Gastroesophageal sphincter (tissue), 4 donors: ENCODE measurements around the gene KLHL29. TPM values are rescaled to one million over a fixed set of nuclear protein-coding genes. Genes with fewer than 3 reads are reported as not detected.
"Not testable (repeated sequence)": the region's sequence is repeated elsewhere in the genome, so short reads cannot be mapped to it uniquely, and the experiment has no call there.

Experiments used
- ATAC-seq: fragments of 150-250 bp; one replicate; pipeline ENCODE4 v1.9.1; 2016; ENCODE audit warnings: mild to moderate bottlenecking, moderate library complexity
- H3K27ac ChIP-seq, 4 donors: fragments of 200-600 bp; sonication (generic) in 3 of 4; 1 replicate in 3 of 4; 2 replicates in 1 of 4; pipeline ENCODE4 v1.5.1; 2016 to 2019
- H3K27me3 ChIP-seq: fragments of 200-600 bp; sonication (generic); one replicate; pipeline ENCODE4 v1.5.1; 2019
- H3K36me3 ChIP-seq, 2 donors: fragments of 200-600 bp; sonication (generic); one replicate each; pipeline ENCODE4 v1.5.1; 2019; ENCODE audit warnings: control low read depth in 1 of 2
- H3K4me1 ChIP-seq, 3 donors: fragments of 200-600 bp; sonication (generic); 1 replicate in 2 of 3; 2 replicates in 1 of 3; pipeline ENCODE4 v1.5.1; 2016 to 2019; ENCODE audit warnings: control low read depth in 2 of 3
- H3K4me3 ChIP-seq, 2 donors: fragments of 200-600 bp; sonication (generic); one replicate each; pipeline ENCODE4 v1.5.1; 2019; ENCODE audit warnings: mild to moderate bottlenecking in 1 of 2, moderate library complexity in 1 of 2
- H3K9me3 ChIP-seq, 3 donors: fragments of 200-600 bp; sonication (generic); one replicate each; pipeline ENCODE4 v1.5.1; 2017 to 2019; ENCODE audit warnings: control low read depth in 2 of 3
- EP300 ChIP-seq: sonication (generic); formaldehyde crosslinking; IDR thresholded peaks from one replicate; pipeline ENCODE4 v1.6.1; 2017; ENCODE audit warnings: antibody characterized with exemption, mild to moderate bottlenecking
- POLR2A ChIP-seq, 2 donors: fragments of 450-650 bp; IDR thresholded peaks; one replicate each; pipeline ENCODE4 v1.6.1; 2017; ENCODE audit warnings: antibody characterized with exemption in 2 of 2, mild to moderate bottlenecking in 2 of 2, moderate library complexity in 1 of 2
- POLR2AphosphoS5 ChIP-seq: sonication (generic); formaldehyde crosslinking; IDR thresholded peaks from one replicate; pipeline ENCODE4 v1.6.1; 2017; ENCODE audit warnings: antibody characterized with exemption
- WGBS, 2 donors: methylation state at CpG; one replicate each; pipeline ENCODE4 v1.1.5; 2018; ENCODE audit warnings: low coverage in 1 of 2; 5-methylcytosine and 5-hydroxymethylcytosine counted together
- total RNA-seq, 4 donors: library from RNA; depleted of rRNA; stranded (reverse); fragments of >200 nt; gene quantifications; one replicate each; pipeline ENCODE4 v1.1.0, GENCODE V29; 2016
- TF ChIP-seq, protein P1 (sequence below), 4 experiments: fragments of 200-600 bp in 2 of 4; fragments of 450-650 bp in 2 of 4; sonication (generic) in 1 of 4; IDR thresholded peaks; one replicate each; pipeline ENCODE4 v1.5.1; 2017 to 2019; ENCODE audit warnings: antibody characterized with exemption in 4 of 4, mild to moderate bottlenecking in 2 of 4, moderate library complexity in 2 of 4

Gene KLHL29
- total RNA-seq, 4 donors from 2014 or later: 15.2 to 31.5 (median 24.2) TPM

DNA sequence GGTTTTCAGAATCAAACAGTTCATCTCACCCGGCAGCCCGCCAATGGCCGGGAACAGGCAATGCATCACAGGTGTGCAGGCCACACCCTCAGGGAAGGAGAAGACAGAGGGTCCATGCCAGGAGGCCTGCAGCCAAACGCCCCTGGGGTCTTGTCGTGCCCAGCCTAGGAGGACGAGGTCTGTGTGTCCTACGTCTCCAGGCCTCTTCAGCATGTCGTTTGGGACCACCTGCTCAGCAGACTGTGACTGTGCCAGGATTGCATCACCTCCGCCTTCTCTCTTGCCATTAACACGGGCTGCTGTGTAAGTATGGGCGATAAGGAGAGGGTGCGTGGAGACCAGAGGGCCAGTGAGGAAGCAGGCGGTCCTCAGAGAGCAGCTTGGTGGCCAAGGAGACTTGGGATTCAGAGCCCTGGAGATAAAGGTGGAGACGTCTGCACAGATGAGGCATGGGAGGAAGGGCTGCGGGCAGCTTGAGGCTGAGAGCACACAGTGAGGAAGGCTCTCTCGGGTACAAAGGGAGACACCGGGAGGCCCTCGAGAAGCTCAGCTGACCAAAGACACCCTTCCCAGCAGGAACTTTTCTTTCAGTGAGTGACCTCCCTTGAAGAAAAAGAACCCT is 37.4 kb upstream of the KLHL29 start:
- H3K27me3 ChIP-seq: no peaks in the 10 kb centered on the region
- WGBS, 2 donors: 85 to 89% methylated on average over 3 to 11 of the region's 18 CpGs
- peaks cover 0 to 17% (median 11%) of the 10 kb centered on the region in 3 donors for H3K4me1 ChIP-seq
- no peaks in the 10 kb centered on the region for H3K36me3 ChIP-seq
- no peaks in the 10 kb centered on the region for H3K9me3 ChIP-seq
- no peak for ATAC-seq
- no peak overlapping the region for H3K4me3 ChIP-seq
- no peak overlapping the region for H3K27ac ChIP-seq
- TF ChIP-seq, protein P1, sequence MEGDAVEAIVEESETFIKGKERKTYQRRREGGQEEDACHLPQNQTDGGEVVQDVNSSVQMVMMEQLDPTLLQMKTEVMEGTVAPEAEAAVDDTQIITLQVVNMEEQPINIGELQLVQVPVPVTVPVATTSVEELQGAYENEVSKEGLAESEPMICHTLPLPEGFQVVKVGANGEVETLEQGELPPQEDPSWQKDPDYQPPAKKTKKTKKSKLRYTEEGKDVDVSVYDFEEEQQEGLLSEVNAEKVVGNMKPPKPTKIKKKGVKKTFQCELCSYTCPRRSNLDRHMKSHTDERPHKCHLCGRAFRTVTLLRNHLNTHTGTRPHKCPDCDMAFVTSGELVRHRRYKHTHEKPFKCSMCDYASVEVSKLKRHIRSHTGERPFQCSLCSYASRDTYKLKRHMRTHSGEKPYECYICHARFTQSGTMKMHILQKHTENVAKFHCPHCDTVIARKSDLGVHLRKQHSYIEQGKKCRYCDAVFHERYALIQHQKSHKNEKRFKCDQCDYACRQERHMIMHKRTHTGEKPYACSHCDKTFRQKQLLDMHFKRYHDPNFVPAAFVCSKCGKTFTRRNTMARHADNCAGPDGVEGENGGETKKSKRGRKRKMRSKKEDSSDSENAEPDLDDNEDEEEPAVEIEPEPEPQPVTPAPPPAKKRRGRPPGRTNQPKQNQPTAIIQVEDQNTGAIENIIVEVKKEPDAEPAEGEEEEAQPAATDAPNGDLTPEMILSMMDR (IDR thresholded peaks at IDR 0.05): no peak
- TF ChIP-seq POLR2A (IDR thresholded peaks at IDR 0.05) (no peak), POLR2AphosphoS5 (no peak), EP300 (no peak)

DNA sequence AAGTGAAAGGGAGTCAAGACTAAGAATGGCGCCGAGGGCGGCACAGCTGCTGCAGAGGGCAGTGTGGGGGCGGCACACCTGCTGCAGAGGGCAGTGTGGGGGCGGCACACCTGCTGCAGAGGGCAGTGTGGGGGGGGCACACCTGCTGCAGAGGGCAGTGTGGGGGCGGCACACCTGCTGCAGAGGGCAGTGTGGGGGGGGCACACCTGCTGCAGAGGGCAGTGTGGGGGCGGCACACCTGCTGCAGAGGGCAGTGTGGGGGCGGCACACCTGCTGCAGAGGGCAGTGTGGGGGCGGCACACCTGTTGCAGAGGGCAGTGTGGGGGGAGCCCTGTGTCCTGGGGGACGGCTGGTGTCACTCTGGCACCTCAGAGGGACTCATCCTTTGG is 36.9 kb upstream of the KLHL29 start:
- WGBS, 2 donors: no CpG with 5 or more reads among the region's 10 CpGs

DNA sequence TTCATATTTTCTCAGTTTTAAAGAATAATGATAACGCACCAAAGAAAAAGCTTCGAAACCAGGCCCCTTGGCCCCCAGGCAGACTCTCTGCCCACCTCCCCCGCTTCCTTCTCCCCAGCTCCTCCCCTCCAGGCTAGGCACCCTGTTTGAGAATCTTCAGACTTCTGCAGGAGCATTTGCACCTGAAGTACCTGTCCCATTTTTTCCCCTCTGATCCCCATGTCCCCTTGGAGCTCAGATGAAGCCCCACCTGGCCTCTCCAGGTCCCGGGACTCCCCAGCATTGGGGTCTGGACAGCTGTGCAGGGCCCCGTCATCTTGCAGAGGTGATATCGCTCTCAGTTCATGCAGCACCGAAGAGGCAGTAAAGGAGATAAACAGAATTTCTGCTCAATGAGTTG is 35.5 kb upstream of the KLHL29 start:
- H3K27me3 ChIP-seq: peaks cover under 1% of the 10 kb centered on the region
- TF ChIP-seq EP300 (no peak), POLR2A (IDR thresholded peaks at IDR 0.05) (no peak), POLR2AphosphoS5 (no peak)
- TF ChIP-seq, protein P1 (IDR thresholded peaks at IDR 0.05): no peak
- H3K4me3 ChIP-seq: no peak overlapping the region
- WGBS, 2 donors: 91 to 92% methylated on average over 2 to 7 of the region's 7 CpGs
- H3K4me1 ChIP-seq: peaks cover 0 to 17% (median 11%) of the 10 kb centered on the region in 3 donors
- ATAC-seq: no peak
- H3K27ac ChIP-seq: no peak overlapping the region
- H3K36me3 ChIP-seq: no peaks in the 10 kb centered on the region
- H3K9me3 ChIP-seq: no peaks in the 10 kb centered on the region

More for the DNA sequence above, 36.9 kb upstream of the KLHL29 start:
- not testable (repeated sequence) for H3K27me3 ChIP-seq, H3K9me3 ChIP-seq, ATAC-seq, H3K27ac ChIP-seq, H3K36me3 ChIP-seq, H3K4me3 ChIP-seq
- peaks cover 0 to 17% (median 11%) of the 10 kb centered on the region in 3 donors for H3K4me1 ChIP-seq

DNA sequence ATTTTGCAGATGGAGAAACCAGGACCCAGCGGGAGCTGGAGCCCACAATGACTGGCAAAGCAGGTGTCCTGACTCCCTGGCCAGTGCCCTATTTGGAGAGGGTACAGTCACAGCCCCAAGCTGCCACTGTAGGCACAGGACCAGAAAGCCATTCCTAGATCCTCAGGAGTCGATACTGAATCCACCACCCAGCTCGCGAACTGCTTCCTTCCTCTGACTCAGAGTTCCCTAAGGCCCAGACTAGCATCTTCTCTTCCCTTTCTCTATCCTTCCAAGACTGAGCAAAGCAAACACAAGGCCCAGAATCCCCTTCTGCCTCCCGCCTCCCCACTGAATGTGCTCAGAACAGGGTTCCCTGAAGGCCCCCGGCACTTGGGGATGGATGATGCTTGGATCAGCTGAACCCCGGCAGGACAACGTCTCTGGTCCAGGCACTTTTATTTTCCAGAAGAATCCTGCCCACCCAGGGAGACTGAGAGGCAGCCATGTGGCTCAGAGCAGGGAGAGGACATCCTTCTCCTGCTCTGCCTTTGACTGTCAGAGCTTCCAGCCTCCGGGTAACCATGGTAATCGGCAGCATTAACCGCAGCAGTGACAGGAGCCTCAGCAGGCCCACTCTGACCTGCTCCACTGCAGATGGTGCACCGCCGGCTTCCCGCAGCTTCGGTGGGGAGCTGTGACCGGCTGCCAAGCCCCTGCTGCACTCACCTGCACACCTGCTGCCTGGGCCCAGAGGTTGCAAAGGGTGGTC is 34.8 kb upstream of the KLHL29 start:
- no peaks in the 10 kb centered on the region for H3K9me3 ChIP-seq
- H3K4me1 ChIP-seq: peaks cover 0 to 17% (median 11%) of the 10 kb centered on the region in 3 donors
- no peak for ATAC-seq
- peak overlapping the region in 1 of 4 donors; percentile 33 for H3K27ac ChIP-seq
- no peak overlapping the region for H3K4me3 ChIP-seq
- H3K27me3 ChIP-seq: peaks cover 7% of the 10 kb centered on the region
- 40 to 62% methylated on average over 2 of the region's 16 CpGs for WGBS, 2 donors
- H3K36me3 ChIP-seq: no peaks in the 10 kb centered on the region
- TF ChIP-seq POLR2A (IDR thresholded peaks at IDR 0.05) (no peak), EP300 (no peak), POLR2AphosphoS5 (no peak)
- TF ChIP-seq, protein P1 (IDR thresholded peaks at IDR 0.05): no peak

DNA sequence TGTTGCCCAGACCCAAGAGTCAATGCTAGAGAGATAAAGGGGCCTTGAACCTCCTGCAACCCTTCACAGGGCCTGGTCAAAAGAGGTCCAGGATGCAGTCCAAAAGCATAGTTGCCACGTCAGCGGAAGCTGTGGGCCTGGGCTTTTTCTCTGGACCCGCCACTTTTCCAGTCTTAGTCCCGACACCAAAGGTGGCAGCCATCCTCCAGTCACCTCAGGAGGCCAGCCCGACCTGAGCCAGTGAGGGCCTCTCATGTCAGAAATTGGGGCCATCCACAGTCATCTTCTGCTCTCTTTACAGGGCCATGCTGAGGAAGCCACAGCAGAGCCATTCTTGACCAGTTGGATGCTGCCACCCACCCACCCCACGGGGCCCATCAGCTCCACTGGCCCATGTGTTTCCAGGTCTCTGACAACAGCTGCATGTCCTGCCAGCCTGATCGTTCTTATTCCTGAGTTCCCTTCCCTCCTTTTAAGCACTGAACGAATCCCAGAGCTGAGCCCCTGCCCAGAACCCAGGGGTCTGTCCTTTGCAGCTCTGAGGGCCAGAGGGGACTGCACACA is 34.1 kb upstream of the KLHL29 start:
- no peaks in the 10 kb centered on the region for H3K9me3 ChIP-seq
- H3K27me3 ChIP-seq: peaks cover 7% of the 10 kb centered on the region
- peak overlapping the region in 2 of 4 donors; percentile 64 for H3K27ac ChIP-seq
- 84% methylated on average over 6 of the region's 8 CpGs; no CpG with 5 or more reads in 1 of the 2 donors for WGBS, 2 donors
- no peaks in the 10 kb centered on the region for H3K36me3 ChIP-seq
- no peak for ATAC-seq
- TF ChIP-seq EP300 (no peak), POLR2AphosphoS5 (no peak), POLR2A (IDR thresholded peaks at IDR 0.05) (no peak)
- TF ChIP-seq, protein P1 (IDR thresholded peaks at IDR 0.05): no peak
- peaks cover 0 to 17% (median 11%) of the 10 kb centered on the region in 3 donors for H3K4me1 ChIP-seq
- H3K4me3 ChIP-seq: no peak overlapping the region
